Measurements from ENCODE around the gene M1AP. TPM values are rescaled to one million over a fixed set of nuclear protein-coding genes. Genes with fewer than 3 reads are reported as not detected.

Gene M1AP
- total and polyA plus RNA-seq, 10 donors: 0.26 to 2.0 (median 0.65) TPM

- H3K9me3 ChIP-seq: no peaks in the 10 kb centered on the region
- no peak for DNase-seq
- H3K4me1 ChIP-seq: peaks cover 8 to 40% (median 19%) of the 10 kb centered on the region in 6 donors
- intact Hi-C loops (cut with DNase I; ENCODE audit: low total_unique reads): no loop called here
- no peak overlapping the region for H3K27ac ChIP-seq
- no peaks in the 10 kb centered on the region for H3K27me3 ChIP-seq (replicated peaks in 1 of 7)
- TF ChIP-seq POLR2A (IDR thresholded peaks at IDR 0.05) (no peak), POLR2AphosphoS5 (IDR thresholded peaks at IDR 0.05) (no peak)
- TF ChIP-seq, protein P1, sequence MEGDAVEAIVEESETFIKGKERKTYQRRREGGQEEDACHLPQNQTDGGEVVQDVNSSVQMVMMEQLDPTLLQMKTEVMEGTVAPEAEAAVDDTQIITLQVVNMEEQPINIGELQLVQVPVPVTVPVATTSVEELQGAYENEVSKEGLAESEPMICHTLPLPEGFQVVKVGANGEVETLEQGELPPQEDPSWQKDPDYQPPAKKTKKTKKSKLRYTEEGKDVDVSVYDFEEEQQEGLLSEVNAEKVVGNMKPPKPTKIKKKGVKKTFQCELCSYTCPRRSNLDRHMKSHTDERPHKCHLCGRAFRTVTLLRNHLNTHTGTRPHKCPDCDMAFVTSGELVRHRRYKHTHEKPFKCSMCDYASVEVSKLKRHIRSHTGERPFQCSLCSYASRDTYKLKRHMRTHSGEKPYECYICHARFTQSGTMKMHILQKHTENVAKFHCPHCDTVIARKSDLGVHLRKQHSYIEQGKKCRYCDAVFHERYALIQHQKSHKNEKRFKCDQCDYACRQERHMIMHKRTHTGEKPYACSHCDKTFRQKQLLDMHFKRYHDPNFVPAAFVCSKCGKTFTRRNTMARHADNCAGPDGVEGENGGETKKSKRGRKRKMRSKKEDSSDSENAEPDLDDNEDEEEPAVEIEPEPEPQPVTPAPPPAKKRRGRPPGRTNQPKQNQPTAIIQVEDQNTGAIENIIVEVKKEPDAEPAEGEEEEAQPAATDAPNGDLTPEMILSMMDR (IDR thresholded peaks at IDR 0.05 in 8 of 11, conservative IDR thresholded peaks at IDR 0.05 in 3 of 11): no peak
- H3K36me3 ChIP-seq: no peaks in the 10 kb centered on the region
- 39 to 96% (median 87%) methylated on average over 1 of the region's 1 CpG for WGBS, 5 donors
- no peak overlapping the region for H3K4me3 ChIP-seq
Observed at GRCh38 chr2:74569686-74570085, 78.4 kb downstream of the M1AP start.

DNA sequence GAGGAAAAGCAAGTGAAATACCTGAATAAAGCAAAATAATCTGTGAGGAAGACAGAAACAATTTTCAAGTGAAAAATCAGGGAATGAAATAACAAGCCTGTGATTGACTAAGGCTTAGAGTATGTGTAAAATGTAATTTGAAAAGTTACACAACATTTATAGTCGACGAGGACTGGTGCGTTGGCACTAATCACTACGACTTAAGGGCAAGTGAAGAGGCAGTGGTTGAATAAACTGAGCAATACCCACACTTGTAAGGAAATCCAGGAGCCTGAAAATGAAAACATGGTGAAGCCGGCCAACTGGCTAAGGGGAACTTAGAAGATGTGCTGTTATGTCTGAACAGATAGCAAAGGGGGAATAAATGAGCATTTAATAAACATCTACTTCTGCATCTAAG, 80.2 kb downstream of the M1AP start:
- 53 to 82% (median 76%) methylated on average over 5 of the region's 5 CpGs for WGBS, 5 donors

GRCh38 chr2:74566754-74567085, 81.4 kb downstream of the M1AP start:
- no peaks in the 10 kb centered on the region for H3K27me3 ChIP-seq (replicated peaks in 1 of 7)
- H3K4me1 ChIP-seq: peaks cover 0 to 20% (median 4%) of the 10 kb centered on the region in 6 donors
- no peak overlapping the region for H3K4me3 ChIP-seq
- TF ChIP-seq POLR2A (IDR thresholded peaks at IDR 0.05) (no peak), POLR2AphosphoS5 (IDR thresholded peaks at IDR 0.05) (no peak)
- TF ChIP-seq, protein P1 (IDR thresholded peaks at IDR 0.05 in 8 of 11, conservative IDR thresholded peaks at IDR 0.05 in 3 of 11): no peak
- no peak for DNase-seq
- H3K27ac ChIP-seq: no peak overlapping the region
- intact Hi-C loops (cut with DNase I; ENCODE audit: low total_unique reads): no loop called here
- no peaks in the 10 kb centered on the region for H3K36me3 ChIP-seq
- H3K9me3 ChIP-seq: no peaks in the 10 kb centered on the region

More for the DNA sequence above, 80.2 kb downstream of the M1AP start:
- H3K36me3 ChIP-seq: no peaks in the 10 kb centered on the region
- no peak for DNase-seq
- no peak overlapping the region for H3K27ac ChIP-seq
- no peaks in the 10 kb centered on the region for H3K27me3 ChIP-seq (replicated peaks in 1 of 7)
- no peak for TF ChIP-seq POLR2A (IDR thresholded peaks at IDR 0.05)
- no peak for TF ChIP-seq POLR2AphosphoS5 (IDR thresholded peaks at IDR 0.05)
- TF ChIP-seq, protein P1 (IDR thresholded peaks at IDR 0.05 in 8 of 11, conservative IDR thresholded peaks at IDR 0.05 in 3 of 11): no peak
- intact Hi-C loops (cut with DNase I; ENCODE audit: low total_unique reads): no loop called here
- no peaks in the 10 kb centered on the region for H3K9me3 ChIP-seq
- peaks cover 0 to 22% (median 4%) of the 10 kb centered on the region in 6 donors for H3K4me1 ChIP-seq
- no peak overlapping the region for H3K4me3 ChIP-seq

DNA sequence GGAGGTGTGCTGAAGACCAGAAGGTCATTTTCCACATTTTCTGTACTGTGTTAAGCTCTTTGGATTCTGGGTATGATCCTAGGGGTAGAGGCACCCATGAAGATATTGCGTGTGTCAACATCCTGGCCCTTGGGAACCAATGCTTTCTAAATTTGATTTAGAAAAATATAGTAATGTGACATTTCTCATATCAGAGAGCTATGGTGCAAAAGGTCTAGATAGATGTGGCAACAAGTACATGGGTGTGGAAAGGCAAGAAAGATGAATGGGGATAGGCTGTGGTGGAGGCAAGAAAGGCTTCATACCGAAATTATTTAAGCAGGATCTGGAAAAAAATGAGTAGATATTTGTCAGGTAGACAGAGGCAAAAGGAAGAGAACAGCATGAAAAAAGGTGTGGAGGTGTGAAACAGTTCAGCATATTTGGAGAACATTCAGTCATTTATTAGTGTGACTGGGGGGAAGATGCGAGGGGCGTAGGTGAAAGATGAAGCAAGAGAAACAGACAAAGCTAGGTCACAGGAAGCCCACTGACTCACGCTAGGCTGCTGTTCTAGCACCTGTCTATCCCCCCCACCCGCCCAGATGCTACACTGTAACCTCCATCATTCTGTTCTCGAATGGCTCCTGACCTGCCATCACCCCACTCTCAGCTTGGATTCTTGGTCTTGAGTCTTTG, 81.9 kb downstream of the M1AP start:
- no peak for DNase-seq
- intact Hi-C loops (cut with DNase I; ENCODE audit: low total_unique reads): no loop called here
- no peaks in the 10 kb centered on the region for H3K36me3 ChIP-seq
- H3K27ac ChIP-seq: no peak overlapping the region
- no peaks in the 10 kb centered on the region for H3K9me3 ChIP-seq
- TF ChIP-seq, protein P1 (IDR thresholded peaks at IDR 0.05 in 8 of 11, conservative IDR thresholded peaks at IDR 0.05 in 3 of 11): no peak
- H3K27me3 ChIP-seq (replicated peaks in 1 of 7): no peaks in the 10 kb centered on the region
- no peak overlapping the region for H3K4me3 ChIP-seq
- 68 to 82% (median 80%) methylated on average over 7 of the region's 7 CpGs for WGBS, 5 donors
- H3K4me1 ChIP-seq: peaks cover 0 to 15% (median 2%) of the 10 kb centered on the region in 6 donors

All from spleen (tissue), 11 donors.